Hematopoietic multipotent progenitor cell treated with erythropoietin and hydrocortisone succinate and interleukin-3 and kit ligand, for 8 days (in vitro differentiated cells): ENCODE measurements around the gene ZMPSTE24.

Experiments
- DNase-seq: peaks from one replicate; pipeline ENCODE4 v3.0.0-alpha.2; 2015

The ZMPSTE24 gene

GRCh38 chr1:40265298-40265697 lies 7.3 kb downstream of the ZMPSTE24 start:
- DNase-seq, result no peak

GRCh38 chr1:40265919-40266318 lies 7.9 kb downstream of the ZMPSTE24 start:
- DNase-seq, result no peak

- no peak for DNase-seq
These were observed 8.9 kb downstream of the ZMPSTE24 start for GRCh38 chr1:40266786-40267535.

GRCh38 chr1:40267767-40268187 lies 9.7 kb downstream of the ZMPSTE24 start:
- peak; percentile 69 for DNase-seq

- DNase-seq, result no peak
These were observed 10.2 kb downstream of the ZMPSTE24 start for GRCh38 chr1:40268211-40268610.

- DNase-seq, result no peak
These were observed 12.3 kb downstream of the ZMPSTE24 start for GRCh38 chr1:40270152-40270834.

GRCh38 chr1:40272653-40273213 lies 14.7 kb downstream of the ZMPSTE24 start:
- no peak for DNase-seq

GRCh38 chr1:40273547-40274166 lies 15.6 kb downstream of the ZMPSTE24 start:
- no peak for DNase-seq

GRCh38 chr1:40274331-40274730 lies 16.3 kb downstream of the ZMPSTE24 start:
- DNase-seq, result no peak

- no peak for DNase-seq
These were observed 18.1 kb downstream of the ZMPSTE24 start for GRCh38 chr1:40276122-40276521.

- DNase-seq, result no peak
These were observed 23.8 kb downstream of the ZMPSTE24 start for GRCh38 chr1:40281853-40282252.

GRCh38 chr1:40291293-40291692 lies 33.3 kb downstream of the ZMPSTE24 start:
- no peak for DNase-seq

- DNase-seq, result no peak
These were observed 41.6 kb downstream of the ZMPSTE24 start for GRCh38 chr1:40299366-40300248.

GRCh38 chr1:40300249-40300567 lies 42.2 kb downstream of the ZMPSTE24 start:
- no peak for DNase-seq

- DNase-seq, result no peak
These were observed 42.6 kb downstream of the ZMPSTE24 start for GRCh38 chr1:40300651-40301050.

GRCh38 chr1:40301066-40301465 lies 43.0 kb downstream of the ZMPSTE24 start:
- DNase-seq, result no peak

- DNase-seq, result no peak
These were observed 43.7 kb downstream of the ZMPSTE24 start for GRCh38 chr1:40301541-40302299.

GRCh38 chr1:40302475-40302874 lies 44.4 kb downstream of the ZMPSTE24 start:
- DNase-seq, result no peak

- no peak for DNase-seq
These were observed 45.2 kb downstream of the ZMPSTE24 start for GRCh38 chr1:40303051-40303771.

GRCh38 chr1:40303790-40304189 lies 45.8 kb downstream of the ZMPSTE24 start:
- DNase-seq, result no peak

- peak; percentile 31 for DNase-seq
These were observed 47.4 kb downstream of the ZMPSTE24 start for GRCh38 chr1:40305451-40305850.
